ENCODE data around the gene ZNF385D. TPM values are rescaled to one million over a fixed set of nuclear protein-coding genes. Genes with fewer than 3 reads are reported as not detected.

The ZNF385D gene
- total RNA-seq, 1 experiment from 2014 or later: not detected

- TF ChIP-seq SRF (IDR thresholded peaks at IDR 0.05; ENCODE audit: low read depth) (no peak), ZNF274 (IDR thresholded peaks at IDR 0.05; ENCODE audit: low read depth, low read length) (no peak), EZH2phosphoT487 (IDR thresholded peaks at IDR 0.05; ENCODE audit: borderline replicate concordance) (no peak)
These were observed 12.7 kb downstream of the ZNF385D start (continued) for GRCh38 chr3:21738283-21738682.

DNA sequence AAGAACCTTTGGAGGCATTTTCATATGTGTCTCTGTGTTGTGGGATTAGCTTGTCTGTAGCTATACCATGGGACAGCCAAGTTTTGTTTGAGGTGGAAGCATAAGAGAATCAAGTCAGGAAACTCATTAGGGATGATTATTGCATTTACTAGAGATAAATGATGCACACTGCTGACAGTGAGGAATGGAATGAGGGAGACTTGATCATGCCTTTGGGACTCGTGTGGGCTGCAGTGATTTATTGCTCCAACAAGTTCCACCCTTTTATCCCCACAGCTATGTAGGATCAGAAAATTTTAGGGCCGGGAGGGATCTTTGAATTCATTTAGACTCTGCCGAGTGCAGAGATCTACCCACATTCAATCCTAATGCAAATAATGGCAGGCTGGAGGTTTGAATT is 16.3 kb downstream of the ZNF385D start:
- ChIA-PET RAD21 (ENCODE audit: low non-redundant PET in 1 of 2, low total read pairs in 2 of 2, uncharacterized antibody in 2 of 2, unreplicated experiment in 2 of 2) (no interaction called here), CTCF (no interaction called here), POLR2A (no interaction called here)
- Histone ChIP-seq H3K9me2 (ENCODE audit: insufficient read depth) (no peaks in the 10 kb centered on the region), H3K9me3 (ENCODE audit: control insufficient read depth in 1 of 2, insufficient read depth in 1 of 2, low read depth in 1 of 2, low read length in 2 of 2) (peaks cover 0 to 14% of the 10 kb centered on the region in 2 experiments; a peak in 2 of 4 replicates), H3K79me2 (ENCODE audit: insufficient read depth, low read length) (no peaks in the 10 kb centered on the region), H3K9ac (ENCODE audit: low read length) (no peak overlapping the region), H3K4me1 (ENCODE audit: control insufficient read depth in 1 of 2, insufficient read depth in 2 of 2, low read length in 2 of 2) (no peaks in the 10 kb centered on the region), H3K4me3 (replicated peaks in 1 of 2; ENCODE audit: low read depth in 1 of 2, low read length in 2 of 2) (no peak overlapping the region), H3K4me2 (ENCODE audit: low read length) (no peak overlapping the region), H3K27ac (ENCODE audit: low read depth, low read length) (no peak overlapping the region), H3K36me3 (ENCODE audit: control insufficient read depth in 1 of 2, insufficient read depth in 2 of 2, low read length in 2 of 2) (no peaks in the 10 kb centered on the region), H3K27me3 (ENCODE audit: insufficient read depth, low read length) (no peaks in the 10 kb centered on the region), H2AFZ (ENCODE audit: low read depth, low read length, poor library complexity, severe bottlenecking) (no peak overlapping the region), H4K20me1 (ENCODE audit: insufficient read depth) (no peaks in the 10 kb centered on the region)
- DNase-seq (ENCODE audit: low read depth, low spot score) (no peak), ATAC-seq (no peak)
- no TSS peak for BruUV-seq (replicated peaks)
- intact Hi-C loops (cut with micrococcal nuclease): no loop called here
- TF ChIP-seq MAX (IDR thresholded peaks at IDR 0.05) (no peak), ELF1 (IDR thresholded peaks at IDR 0.05; ENCODE audit: borderline replicate concordance, low read depth) (no peak), JUND (IDR thresholded peaks at IDR 0.05) (no peak), YY1 (IDR thresholded peaks at IDR 0.05; ENCODE audit: extremely low read depth, insufficient replicate concordance, low read depth, low read length) (no peak), POLR2A (IDR thresholded peaks at IDR 0.05; ENCODE audit: borderline replicate concordance, extremely low read depth, insufficient read depth, insufficient read length) (no peak), ZBTB33 (IDR thresholded peaks at IDR 0.05; ENCODE audit: extremely low read depth, insufficient replicate concordance, low read length) (no peak), FOSL1 (IDR thresholded peaks at IDR 0.05; ENCODE audit: low read depth) (no peak), CBX3 (IDR thresholded peaks at IDR 0.05; ENCODE audit: low read depth) (no peak)
- TF ChIP-seq, protein P1, sequence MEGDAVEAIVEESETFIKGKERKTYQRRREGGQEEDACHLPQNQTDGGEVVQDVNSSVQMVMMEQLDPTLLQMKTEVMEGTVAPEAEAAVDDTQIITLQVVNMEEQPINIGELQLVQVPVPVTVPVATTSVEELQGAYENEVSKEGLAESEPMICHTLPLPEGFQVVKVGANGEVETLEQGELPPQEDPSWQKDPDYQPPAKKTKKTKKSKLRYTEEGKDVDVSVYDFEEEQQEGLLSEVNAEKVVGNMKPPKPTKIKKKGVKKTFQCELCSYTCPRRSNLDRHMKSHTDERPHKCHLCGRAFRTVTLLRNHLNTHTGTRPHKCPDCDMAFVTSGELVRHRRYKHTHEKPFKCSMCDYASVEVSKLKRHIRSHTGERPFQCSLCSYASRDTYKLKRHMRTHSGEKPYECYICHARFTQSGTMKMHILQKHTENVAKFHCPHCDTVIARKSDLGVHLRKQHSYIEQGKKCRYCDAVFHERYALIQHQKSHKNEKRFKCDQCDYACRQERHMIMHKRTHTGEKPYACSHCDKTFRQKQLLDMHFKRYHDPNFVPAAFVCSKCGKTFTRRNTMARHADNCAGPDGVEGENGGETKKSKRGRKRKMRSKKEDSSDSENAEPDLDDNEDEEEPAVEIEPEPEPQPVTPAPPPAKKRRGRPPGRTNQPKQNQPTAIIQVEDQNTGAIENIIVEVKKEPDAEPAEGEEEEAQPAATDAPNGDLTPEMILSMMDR (IDR thresholded peaks at IDR 0.05 in 2 of 3, conservative IDR thresholded peaks at IDR 0.05 in 1 of 3; ENCODE audit: borderline replicate concordance in 1 of 3, insufficient read depth in 1 of 3, low read depth in 2 of 3, low read length in 2 of 3): no peak

All from HCT116 (cell line).